22Rv1 (cell line): ENCODE measurements around the gene HBA2.
"Not testable (repeated sequence)": the region's sequence is repeated elsewhere in the genome, so short reads cannot be mapped to it uniquely, and the experiment has no call there.

Experiments
- H3K27ac ChIP-seq: fragments of 450-650 bp; 2 replicates; pipeline ENCODE4 v1.5.1; 2017
- ZFX ChIP-seq: fragments of 450-650 bp; IDR thresholded peaks from 2 replicates; pipeline ENCODE4 v1.6.1; 2017; ENCODE audit warnings: antibody characterized with exemption, borderline replicate concordance
- TF ChIP-seq, protein P1 (sequence below): fragments of 450-650 bp; IDR thresholded peaks from 2 replicates; pipeline ENCODE4 v1.5.1; 2017; ENCODE audit warnings: mild to moderate bottlenecking

The HBA2 gene

DNA sequence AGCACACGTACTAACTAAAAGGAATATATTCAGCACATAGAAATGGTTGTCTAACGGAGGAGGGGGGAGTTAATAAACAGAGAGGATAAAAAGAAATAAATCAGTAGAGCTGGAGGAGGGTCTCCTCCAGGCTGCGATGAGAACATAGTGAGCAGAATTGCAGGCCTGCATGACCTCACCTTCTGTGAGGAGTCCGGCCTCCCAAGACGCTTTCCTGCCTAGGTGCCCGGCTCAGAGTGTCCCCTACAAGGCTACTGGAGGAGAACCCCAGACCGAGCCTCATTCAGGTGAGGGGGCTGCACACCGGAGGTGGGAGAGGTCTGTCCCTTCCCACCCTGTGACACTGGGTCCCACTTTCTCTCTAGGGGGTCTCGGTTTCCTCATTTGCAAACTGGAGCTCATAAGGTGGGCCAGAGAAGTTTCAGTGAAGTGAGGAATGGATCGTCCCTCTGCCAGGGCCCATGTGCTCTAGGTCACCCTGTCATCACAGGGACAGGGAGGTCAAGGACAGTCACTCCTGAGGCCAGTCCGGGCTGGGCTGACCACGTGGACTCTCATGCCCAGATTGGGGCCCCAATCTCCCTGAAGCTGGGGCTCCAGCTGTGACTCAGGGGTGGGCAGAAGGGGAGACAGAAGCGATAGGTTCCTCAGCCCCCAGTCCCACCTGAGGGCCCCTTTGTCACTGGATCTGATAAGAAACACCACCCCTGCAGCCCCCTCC is 10.2 kb upstream of the HBA2 start:
- H3K27ac ChIP-seq = no peak overlapping the region
- TF ChIP-seq ZFX = no peak
- TF ChIP-seq, protein P1, sequence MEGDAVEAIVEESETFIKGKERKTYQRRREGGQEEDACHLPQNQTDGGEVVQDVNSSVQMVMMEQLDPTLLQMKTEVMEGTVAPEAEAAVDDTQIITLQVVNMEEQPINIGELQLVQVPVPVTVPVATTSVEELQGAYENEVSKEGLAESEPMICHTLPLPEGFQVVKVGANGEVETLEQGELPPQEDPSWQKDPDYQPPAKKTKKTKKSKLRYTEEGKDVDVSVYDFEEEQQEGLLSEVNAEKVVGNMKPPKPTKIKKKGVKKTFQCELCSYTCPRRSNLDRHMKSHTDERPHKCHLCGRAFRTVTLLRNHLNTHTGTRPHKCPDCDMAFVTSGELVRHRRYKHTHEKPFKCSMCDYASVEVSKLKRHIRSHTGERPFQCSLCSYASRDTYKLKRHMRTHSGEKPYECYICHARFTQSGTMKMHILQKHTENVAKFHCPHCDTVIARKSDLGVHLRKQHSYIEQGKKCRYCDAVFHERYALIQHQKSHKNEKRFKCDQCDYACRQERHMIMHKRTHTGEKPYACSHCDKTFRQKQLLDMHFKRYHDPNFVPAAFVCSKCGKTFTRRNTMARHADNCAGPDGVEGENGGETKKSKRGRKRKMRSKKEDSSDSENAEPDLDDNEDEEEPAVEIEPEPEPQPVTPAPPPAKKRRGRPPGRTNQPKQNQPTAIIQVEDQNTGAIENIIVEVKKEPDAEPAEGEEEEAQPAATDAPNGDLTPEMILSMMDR = no peak

DNA sequence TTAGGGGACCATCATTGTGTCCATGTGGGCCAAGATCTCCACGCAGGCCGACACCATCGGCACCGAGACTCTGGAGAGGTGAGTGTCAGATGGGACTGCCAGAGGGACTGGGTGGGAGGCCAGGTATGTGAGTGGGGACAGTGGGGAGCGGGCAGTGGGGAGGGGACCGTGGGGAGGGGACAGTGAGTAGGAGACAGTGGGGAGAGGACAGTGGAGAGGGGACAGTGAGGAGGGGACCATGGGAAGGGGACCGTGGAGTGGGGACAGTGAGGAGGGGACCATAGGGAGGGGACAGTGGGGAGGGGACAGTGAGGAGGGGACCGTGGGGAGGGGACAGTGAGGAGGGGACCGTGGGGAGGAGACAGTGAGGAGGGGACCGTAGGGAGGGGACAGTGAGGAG is 9.5 kb upstream of the HBA2 start:
- not testable (repeated sequence) for H3K27ac ChIP-seq

DNA sequence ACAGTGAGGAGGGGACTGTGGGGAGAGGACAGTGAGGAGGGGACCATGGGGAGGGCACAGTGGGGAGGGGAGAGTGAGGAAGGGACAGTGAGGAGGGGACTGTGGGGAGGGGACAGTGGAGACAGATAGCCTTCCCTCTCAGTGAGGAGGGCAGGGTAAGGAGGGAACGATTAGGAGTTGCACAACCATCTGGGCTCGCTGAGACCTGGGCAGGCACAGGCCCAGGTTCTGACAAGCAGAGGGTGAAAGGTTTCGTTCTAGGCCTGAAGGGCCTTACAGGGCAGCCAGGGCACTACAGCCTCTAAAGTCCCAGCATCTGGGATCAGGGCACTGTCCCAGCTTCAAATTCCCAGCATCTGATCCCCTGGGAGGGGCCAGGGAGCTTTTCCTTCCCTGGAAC is 9.0 kb upstream of the HBA2 start:
- H3K27ac ChIP-seq = not testable (repeated sequence)

DNA sequence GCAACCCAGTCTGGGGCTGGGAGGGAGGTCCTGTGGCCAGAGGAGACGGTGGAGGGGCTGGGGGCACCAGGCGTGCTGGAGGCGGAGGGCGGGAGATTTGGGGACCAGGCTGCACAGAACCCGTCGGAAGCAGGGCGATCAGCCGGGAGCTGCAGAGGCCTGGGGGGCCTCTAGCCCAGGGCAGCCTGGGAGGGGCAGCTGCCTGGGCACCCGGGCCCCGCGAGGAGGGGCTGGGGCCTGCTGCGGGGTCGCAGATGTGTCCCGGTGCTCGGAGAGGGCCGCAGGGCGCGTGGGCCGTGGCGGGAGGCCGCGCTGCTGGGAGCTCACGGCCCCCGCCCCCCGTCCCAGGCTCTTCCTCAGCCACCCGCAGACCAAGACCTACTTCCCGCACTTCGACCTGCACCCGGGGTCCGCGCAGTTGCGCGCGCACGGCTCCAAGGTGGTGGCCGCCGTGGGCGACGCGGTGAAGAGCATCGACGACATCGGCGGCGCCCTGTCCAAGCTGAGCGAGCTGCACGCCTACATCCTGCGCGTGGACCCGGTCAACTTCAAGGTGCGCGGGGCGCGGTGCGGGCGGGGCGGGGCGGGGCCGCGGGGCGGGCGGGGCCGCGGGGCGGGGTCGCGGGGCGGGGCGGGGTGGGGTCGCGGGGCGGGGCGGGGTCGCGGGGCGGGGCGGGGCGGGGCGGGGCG is 8.4 kb upstream of the HBA2 start:
- H3K27ac ChIP-seq = not testable (repeated sequence)

DNA sequence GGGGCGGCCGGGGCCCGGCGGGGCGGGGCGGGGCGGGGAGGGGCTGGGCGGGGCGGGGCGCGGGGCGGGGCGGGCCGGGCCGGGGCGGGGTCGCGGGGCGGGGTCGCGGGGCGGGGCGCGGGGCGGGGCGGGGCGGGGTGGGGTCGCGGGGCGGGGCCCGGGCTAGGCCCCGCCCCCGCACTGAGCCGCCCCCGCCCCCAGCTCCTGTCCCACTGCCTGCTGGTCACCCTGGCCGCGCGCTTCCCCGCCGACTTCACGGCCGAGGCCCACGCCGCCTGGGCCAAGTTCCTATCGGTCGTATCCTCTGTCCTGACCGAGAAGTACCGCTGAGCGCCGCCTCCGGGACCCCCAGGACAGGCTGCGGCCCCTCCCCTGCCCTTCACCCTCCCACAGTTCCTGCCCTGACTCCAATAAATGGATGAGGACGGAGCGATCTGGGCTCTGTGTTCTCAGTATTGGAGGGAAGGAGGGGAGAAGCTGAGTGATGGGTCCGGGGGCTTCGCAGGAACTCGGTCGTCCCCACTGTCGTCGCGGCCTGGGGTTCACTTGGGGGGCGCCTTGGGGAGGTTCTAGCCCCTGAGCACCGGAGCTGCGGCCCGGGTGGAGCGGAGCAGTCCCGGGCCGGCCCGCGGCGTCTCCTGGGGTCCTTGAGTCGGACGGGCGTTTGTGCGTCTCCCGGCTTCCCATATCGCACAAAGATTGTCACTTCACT is 7.7 kb upstream of the HBA2 start:
- no peak for TF ChIP-seq ZFX
- TF ChIP-seq, protein P1 = no peak
- H3K27ac ChIP-seq = peak overlapping the region; percentile 26

DNA sequence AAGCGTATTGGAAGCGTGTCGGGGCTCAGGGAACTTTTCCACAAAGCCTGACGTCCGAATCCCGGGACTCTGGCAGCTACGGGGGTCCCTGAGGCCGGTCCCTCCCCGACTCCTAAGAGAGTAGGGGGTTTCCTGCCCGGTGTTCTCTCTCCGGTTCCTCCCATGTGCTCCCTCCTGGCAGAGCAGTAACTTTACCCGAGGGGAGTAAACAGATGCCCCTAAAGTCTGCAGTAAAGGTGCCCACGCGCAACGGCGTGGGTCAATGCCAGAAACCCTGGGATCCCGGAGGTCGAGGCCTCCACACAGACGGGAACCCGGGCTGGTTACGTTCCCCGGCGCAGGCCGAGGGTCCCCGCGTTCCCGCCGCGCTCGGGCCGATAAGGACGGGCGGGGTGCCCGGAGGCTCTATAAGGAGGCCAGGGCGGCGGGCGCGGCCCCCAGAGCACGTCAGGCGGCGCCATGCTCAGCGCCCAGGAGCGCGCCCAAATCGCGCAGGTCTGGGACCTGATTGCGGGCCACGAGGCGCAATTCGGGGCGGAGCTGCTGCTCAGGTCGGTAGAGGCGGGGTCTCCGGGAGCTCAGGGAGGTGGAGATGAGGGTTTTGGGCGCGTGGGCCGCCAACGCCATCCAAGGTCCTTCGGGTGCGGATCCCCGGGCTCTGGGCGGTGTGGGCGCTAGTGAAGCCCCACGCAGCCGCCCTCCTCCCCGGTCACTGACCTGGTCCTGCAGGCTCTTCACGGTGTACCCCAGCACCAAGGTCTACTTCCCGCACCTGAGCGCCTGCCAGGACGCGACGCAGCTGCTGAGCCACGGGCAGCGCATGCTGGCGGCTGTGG is 6.9 kb upstream of the HBA2 start, which contains the start of gene HBM:
Gene HBM (plus strand): TSS at position 440 of the 836 bp plus-strand sequence. CDS start 20 bp downstream, at position 460.
- no peak for TF ChIP-seq ZFX
- TF ChIP-seq, protein P1 = no peak
- H3K27ac ChIP-seq = peak within 1 kb of the TSS; percentile 26

DNA sequence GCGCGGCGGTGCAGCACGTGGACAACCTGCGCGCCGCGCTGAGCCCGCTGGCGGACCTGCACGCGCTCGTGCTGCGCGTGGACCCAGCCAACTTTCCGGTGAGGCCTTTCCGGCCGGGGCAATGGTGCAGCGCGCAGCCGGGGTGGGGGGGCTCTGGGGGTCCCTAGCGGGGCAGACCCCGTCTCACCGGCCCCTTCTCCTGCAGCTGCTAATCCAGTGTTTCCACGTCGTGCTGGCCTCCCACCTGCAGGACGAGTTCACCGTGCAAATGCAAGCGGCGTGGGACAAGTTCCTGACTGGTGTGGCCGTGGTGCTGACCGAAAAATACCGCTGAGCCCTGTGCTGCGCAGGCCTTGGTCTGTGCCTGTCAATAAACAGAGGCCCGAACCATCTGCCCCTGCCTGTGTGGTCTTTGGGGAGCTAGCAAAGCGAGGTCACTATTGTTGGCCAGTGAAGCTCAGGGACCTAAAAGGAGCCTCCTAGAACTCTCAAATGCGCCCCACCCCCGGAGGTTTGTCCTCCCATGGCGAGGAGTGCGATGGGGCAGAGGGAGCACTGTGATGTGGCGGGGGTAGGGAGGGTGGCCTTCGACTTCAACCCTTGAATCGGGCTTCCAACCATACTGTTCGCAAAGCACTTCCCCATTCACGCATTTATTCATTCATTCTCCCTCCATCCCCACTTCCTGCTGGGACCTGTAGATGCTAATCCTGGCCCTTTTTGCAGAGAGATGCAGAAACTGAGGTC is 6.1 kb upstream of the HBA2 start:
- H3K27ac ChIP-seq = no peak overlapping the region
- no peak for TF ChIP-seq ZFX
- TF ChIP-seq, protein P1 = no peak

DNA sequence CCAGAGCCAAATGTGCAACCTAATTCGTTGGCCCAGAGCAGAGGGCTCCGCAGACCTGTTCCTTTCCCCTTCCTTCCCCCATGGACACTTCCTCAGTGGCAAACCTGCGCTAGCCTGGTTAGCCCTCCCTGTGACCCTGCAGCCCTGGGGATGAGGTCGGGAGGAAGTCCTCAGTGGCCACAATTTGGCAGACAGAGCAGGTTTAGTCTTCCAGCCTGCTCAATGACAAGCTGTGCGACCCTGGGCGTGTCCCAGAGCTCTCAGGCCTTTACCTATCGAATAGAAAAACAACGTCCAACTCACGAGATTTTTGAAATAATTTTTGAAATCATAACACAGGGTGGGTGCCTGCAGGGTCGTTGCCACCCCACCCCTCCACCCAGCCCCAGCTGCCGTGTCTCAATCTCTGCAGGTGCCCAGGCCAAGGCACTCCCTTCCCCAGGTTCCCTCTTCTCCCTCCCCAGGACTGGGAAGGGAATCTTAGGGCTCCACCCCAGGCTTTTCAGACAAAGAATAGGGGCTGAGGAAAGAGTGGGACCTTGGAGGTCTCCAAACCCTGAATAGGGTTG is 5.5 kb upstream of the HBA2 start:
- TF ChIP-seq ZFX = no peak
- TF ChIP-seq, protein P1 = no peak
- no peak overlapping the region for H3K27ac ChIP-seq
